ENCODE data around the gene DNAH17.

DNAH17 gene

GRCh38 chr17:78442648-78443218 lies 134.5 kb downstream of the DNAH17 start:
- ChIA-PET POLR2A (ENCODE audit: low non-redundant PET) (no interaction called here), CTCF (no interaction called here)
- DNase-seq (ENCODE audit: low spot score): no peak
- no peak overlapping the region for H3K27ac ChIP-seq
- TF ChIP-seq, protein P1, sequence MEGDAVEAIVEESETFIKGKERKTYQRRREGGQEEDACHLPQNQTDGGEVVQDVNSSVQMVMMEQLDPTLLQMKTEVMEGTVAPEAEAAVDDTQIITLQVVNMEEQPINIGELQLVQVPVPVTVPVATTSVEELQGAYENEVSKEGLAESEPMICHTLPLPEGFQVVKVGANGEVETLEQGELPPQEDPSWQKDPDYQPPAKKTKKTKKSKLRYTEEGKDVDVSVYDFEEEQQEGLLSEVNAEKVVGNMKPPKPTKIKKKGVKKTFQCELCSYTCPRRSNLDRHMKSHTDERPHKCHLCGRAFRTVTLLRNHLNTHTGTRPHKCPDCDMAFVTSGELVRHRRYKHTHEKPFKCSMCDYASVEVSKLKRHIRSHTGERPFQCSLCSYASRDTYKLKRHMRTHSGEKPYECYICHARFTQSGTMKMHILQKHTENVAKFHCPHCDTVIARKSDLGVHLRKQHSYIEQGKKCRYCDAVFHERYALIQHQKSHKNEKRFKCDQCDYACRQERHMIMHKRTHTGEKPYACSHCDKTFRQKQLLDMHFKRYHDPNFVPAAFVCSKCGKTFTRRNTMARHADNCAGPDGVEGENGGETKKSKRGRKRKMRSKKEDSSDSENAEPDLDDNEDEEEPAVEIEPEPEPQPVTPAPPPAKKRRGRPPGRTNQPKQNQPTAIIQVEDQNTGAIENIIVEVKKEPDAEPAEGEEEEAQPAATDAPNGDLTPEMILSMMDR (conservative IDR thresholded peaks at IDR 0.05; ENCODE audit: low read depth): no peak

GRCh38 chr17:78441271-78441971 lies 135.8 kb downstream of the DNAH17 start:
- TF ChIP-seq, protein P1 (conservative IDR thresholded peaks at IDR 0.05; ENCODE audit: low read depth): no peak
- DNase-seq (ENCODE audit: low spot score): no peak
- H3K27ac ChIP-seq: no peak overlapping the region
- CTCF ChIA-PET: no interaction called here
- POLR2A ChIA-PET (ENCODE audit: low non-redundant PET): no interaction called here

DNA sequence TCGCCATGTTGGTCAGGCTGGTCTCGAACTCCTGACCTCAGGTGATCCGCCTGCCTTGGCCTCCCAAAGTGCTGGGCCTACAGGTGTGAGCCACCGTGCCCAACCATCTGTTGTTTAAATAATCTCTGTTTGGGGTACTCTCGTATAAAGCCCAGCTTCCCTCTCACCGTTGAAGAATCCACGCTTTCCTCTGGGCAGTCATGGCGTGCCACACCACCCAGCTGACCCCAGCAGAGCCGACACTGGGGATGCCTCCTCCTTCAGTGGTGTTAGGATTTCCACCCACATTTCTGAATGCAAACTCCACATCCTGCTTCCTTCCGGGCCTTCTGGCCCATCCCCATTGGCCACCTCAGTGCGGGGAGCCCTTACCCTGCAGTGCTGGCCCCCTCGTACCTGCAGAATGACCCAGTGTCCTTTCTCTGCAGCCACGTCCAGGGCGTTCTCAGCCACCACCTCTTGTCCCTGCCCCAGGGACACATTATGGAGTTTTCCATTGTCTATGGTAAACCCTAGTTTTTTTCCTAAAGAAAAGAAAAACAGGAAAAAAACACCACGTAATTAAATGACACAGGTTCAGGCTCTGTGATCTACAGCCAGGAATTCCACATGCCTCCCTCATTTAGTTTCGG lies 138.4 kb downstream of the DNAH17 start:
- ChIA-PET POLR2A (ENCODE audit: low non-redundant PET) (no interaction called here), CTCF (no interaction called here)
- TF ChIP-seq, protein P1 (conservative IDR thresholded peaks at IDR 0.05; ENCODE audit: low read depth): no peak
- H3K27ac ChIP-seq: no peak overlapping the region
- DNase-seq (ENCODE audit: low spot score): no peak

DNA sequence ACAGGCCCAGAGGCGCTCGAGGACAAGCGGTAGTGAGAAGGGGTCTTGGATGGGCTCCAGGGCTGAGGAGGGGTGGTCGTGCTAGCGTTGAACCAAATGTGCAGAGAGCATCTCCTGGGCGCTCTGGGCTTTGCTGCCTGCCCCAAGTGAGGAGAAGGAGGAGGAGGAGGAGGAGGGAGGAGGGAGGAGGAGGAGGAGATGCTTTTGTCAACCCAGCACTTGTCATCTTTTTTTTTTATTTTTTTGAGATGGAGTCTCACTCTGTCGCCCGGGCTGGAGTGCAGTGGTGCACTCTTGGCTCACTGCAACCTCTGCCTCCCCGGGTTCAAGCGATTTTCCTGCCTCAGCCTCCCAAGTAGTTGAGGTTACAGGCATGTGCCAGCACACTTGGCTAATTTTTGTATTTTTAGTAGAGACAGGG lies 138.9 kb downstream of the DNAH17 start:
- no peak for DNase-seq (ENCODE audit: low spot score)
- no peak overlapping the region for H3K27ac ChIP-seq
- ChIA-PET CTCF (interaction anchor here (0.6 kb wide), 1 partner anchor 354 kb away, joined by 5 read pairs; no protein-coding TSS in a partner anchor), POLR2A (ENCODE audit: low non-redundant PET) (no interaction called here)
- TF ChIP-seq, protein P1 (conservative IDR thresholded peaks at IDR 0.05; ENCODE audit: low read depth): no peak

DNA sequence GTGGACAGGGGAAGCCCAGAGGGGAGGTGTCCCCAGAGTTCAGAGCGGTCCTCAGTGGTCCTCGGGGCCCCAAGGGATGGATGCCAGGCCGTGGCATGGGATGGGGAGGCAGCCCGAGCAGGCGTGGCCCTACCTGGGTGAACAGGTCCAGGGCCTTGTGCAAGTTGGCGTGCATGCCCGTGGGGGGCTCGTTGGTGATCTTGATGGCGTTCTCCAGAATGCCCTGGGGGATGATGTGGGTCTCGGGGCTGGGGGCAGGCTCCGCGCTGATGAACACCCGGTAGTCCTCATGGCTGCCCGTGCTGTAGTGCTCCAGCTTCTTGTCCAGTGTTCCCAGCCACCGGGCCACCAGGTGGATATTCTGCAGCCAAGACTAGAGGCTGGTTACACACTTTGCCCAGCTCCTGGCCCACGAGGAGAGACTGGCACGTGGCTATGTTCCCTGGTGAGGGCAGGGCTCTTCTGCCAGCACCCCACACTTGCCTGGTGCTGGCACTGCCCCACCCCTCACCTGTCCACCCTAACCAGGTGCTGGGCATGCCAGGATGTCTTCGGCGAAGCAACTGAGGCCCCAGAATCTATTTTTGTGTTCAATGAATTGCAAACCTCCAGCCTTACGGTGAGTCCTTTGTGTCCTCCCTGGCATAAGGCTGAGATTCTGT lies 139.6 kb downstream of the DNAH17 start:
- ChIA-PET POLR2A (ENCODE audit: low non-redundant PET) (no interaction called here), CTCF (interaction anchor here (0.5 to 0.6 kb wide), 3 partner anchors 36 to 1581 kb away, joined by 3 to 5 read pairs (median 3); no protein-coding TSS in a partner anchor)
- H3K27ac ChIP-seq: no peak overlapping the region
- DNase-seq (ENCODE audit: low spot score): no peak
- TF ChIP-seq, protein P1 (conservative IDR thresholded peaks at IDR 0.05; ENCODE audit: low read depth): no peak

DNA sequence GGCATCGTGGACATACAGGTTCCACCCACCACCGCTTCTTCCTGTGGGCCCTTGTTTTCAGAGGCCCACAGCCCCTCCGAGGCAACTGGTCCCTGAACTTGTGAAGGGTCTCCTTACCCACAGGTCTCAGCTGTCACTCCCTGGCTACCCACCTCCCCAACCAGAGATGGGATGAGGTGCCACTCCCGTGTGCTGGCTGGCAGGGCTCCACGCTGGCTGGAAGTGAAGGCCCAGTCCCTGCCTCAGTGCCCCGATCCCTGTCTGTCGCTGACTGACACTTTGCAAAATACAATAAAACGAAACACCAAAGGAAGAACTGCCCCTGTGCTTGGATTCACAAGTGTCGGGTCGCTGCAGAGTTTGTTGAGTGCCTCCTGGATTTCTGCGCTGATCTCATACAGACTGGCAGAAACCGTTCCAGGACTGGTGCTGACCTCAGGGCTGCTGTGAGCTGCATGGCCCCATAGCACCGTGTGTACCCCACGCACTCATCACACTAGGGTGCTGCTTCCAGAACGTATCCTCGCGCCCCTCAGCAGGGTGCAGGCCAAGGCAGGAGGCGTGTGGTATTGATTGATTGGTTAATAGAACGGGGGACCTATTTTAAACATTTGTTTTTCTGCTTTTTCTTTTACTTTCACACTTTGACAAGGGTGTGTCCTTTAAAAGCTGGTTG lies 141.7 kb downstream of the DNAH17 start:
- DNase-seq (ENCODE audit: low spot score): no peak
- TF ChIP-seq, protein P1 (conservative IDR thresholded peaks at IDR 0.05; ENCODE audit: low read depth): no peak
- ChIA-PET CTCF (interaction anchor here (0.9 to 1.1 kb wide), 2 partner anchors 10 to 14 kb away, joined by 4 read pairs; no protein-coding TSS in a partner anchor), POLR2A (ENCODE audit: low non-redundant PET) (no interaction called here)
- no peak overlapping the region for H3K27ac ChIP-seq
